Colonic mucosa (tissue), 4 donors: Measurements from ENCODE around the gene MEIS2. TPM values are rescaled to one million over a fixed set of nuclear protein-coding genes. Genes with fewer than 3 reads are reported as not detected.

Experiments used
- DNase-seq: peaks from one replicate; pipeline ENCODE4 v3.0.0-alpha.2; 2020
- H3K27ac ChIP-seq: fragments of 200-600 bp; one replicate; pipeline ENCODE4 v1.8.0; 2021
- H3K27me3 ChIP-seq: fragments of 200-600 bp; one replicate; pipeline ENCODE4 v1.8.0; 2021
- H3K36me3 ChIP-seq: fragments of 200-600 bp; one replicate; pipeline ENCODE4 v1.8.0; 2021
- H3K4me1 ChIP-seq: fragments of 200-600 bp; one replicate; pipeline ENCODE4 v1.8.0; 2021; ENCODE audit warnings: mild to moderate bottlenecking
- H3K4me3 ChIP-seq: fragments of 200-600 bp; one replicate; pipeline ENCODE4 v1.8.0; 2021
- H3K9ac ChIP-seq, 2 donors: one replicate each; pipeline ENCODE4 v1.7.0; 2013; ENCODE audit warnings: control low read depth in 2 of 2, low read depth in 2 of 2, low read length in 2 of 2
- H3K9me3 ChIP-seq: fragments of 200-600 bp; one replicate; pipeline ENCODE4 v1.8.0; 2021
- intact Hi-C: fragments of 100-400 bp; cut with DNase I; formaldehyde crosslinking; loops from one replicate; pipeline ENCODE4 v1.14.1; 2022
- total RNA-seq, 2 donors: library from RNA; stranded (reverse); fragmentation: NEBNext Ultra II Directional in 1 of 2; extraction: Animal tissue kit (Norgen Biotek cat#: 25700) in 1 of 2; gene quantifications; one replicate each; pipeline ENCODE4 v1.2.1, GENCODE V29; 2021
- TF ChIP-seq, protein P1 (sequence below): fragments of 200-600 bp; IDR thresholded peaks from one replicate; pipeline ENCODE4 v1.8.0; 2022; ENCODE audit warnings: antibody characterized with exemption, mild to moderate bottlenecking
- donor health status: healthy.
- donor health status: DM: no; HTN: no; CAD: no.
- donor health status: DM: no; HTN: no; CAD: no.

MEIS2 gene
- total RNA-seq, 2 donors from 2014 or later = 1.7 to 7.6 TPM

DNA sequence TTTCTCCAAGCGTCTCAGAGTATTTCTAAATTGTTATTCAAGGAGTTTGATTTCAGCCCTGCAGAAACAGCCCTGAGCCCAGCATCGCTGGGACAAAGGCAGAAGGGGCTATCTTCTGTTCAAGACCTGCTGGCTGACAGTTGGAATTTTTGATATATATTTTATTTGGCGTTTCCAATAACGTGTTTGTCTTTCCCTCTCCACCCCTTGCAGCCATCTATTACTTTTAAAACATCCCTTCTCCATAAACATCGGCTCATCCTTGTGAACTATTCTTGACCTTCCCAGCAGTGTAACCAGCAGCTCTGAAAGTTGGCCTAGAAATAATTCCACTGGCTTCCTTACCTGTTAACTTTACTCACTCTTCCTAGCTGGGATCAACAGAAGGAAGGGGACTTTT, 5.5 kb upstream of the MEIS2 start:
- H3K9ac ChIP-seq = no peak overlapping the region
- TF ChIP-seq, protein P1, sequence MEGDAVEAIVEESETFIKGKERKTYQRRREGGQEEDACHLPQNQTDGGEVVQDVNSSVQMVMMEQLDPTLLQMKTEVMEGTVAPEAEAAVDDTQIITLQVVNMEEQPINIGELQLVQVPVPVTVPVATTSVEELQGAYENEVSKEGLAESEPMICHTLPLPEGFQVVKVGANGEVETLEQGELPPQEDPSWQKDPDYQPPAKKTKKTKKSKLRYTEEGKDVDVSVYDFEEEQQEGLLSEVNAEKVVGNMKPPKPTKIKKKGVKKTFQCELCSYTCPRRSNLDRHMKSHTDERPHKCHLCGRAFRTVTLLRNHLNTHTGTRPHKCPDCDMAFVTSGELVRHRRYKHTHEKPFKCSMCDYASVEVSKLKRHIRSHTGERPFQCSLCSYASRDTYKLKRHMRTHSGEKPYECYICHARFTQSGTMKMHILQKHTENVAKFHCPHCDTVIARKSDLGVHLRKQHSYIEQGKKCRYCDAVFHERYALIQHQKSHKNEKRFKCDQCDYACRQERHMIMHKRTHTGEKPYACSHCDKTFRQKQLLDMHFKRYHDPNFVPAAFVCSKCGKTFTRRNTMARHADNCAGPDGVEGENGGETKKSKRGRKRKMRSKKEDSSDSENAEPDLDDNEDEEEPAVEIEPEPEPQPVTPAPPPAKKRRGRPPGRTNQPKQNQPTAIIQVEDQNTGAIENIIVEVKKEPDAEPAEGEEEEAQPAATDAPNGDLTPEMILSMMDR = no peak
- H3K27ac ChIP-seq = no peak overlapping the region
- no peaks in the 10 kb centered on the region for H3K4me1 ChIP-seq
- H3K36me3 ChIP-seq = no peaks in the 10 kb centered on the region
- no peak for DNase-seq
- no peaks in the 10 kb centered on the region for H3K9me3 ChIP-seq
- no peak overlapping the region for H3K4me3 ChIP-seq
- H3K27me3 ChIP-seq = peaks cover 58% of the 10 kb centered on the region
- intact Hi-C loops = loop anchor here (5.0 kb wide), 1 partner anchor 219 kb away; no protein-coding TSS in a partner anchor

DNA sequence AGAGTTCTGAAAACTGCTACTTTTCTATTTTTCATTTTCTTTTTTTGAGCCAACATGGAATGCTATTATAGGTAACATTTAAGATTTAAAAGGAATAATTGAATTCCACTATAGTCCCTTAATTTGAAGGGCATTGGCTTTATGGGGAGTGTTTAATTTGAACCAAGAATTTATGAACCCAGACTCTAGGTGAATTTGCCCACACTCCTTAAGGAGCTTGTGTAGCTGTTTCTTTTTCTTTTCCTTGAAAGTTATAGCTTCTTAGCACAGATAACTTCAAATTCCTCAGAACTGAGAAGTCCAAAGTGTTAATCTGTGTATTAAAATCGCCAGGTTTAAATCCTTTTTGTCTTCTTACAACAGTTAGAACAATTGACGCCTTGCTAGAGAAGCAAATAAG, 4.7 kb upstream of the MEIS2 start:
- Histone ChIP-seq H3K4me3 (no peak overlapping the region), H3K27ac (no peak overlapping the region), H3K36me3 (no peaks in the 10 kb centered on the region), H3K27me3 (peaks cover 52% of the 10 kb centered on the region), H3K9me3 (no peaks in the 10 kb centered on the region), H3K9ac (no peak overlapping the region), H3K4me1 (no peaks in the 10 kb centered on the region)
- intact Hi-C loops = loop anchor here (5.0 kb wide), 1 partner anchor 218 kb away; no protein-coding TSS in a partner anchor
- TF ChIP-seq, protein P1 = no peak
- DNase-seq = no peak

DNA sequence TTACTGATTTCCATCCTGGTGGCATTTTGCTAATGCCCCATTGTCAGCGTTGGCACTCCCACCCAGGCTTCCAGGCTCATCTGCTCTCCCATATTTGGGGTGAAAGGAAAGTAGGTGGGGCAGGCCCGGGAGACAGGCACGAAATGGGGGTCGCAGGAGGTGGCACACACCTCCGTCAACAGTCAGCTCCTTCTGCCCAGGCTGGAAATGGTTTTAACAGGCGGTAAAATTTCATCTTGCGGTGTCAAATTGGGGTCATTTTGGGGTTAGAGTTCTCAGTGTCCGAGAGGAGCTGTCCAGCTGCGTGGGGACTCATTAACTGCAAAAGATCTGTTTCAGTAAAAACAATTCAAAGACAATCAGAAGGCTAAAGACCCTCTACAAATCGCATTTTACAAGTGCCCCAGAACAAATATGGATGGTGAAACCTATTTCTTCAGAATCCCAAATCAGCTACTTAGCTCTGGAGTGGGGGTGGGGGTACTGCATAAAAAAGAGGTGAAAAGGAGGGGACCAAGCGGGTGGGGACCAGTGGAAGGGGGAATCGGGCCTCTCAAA, 4.2 kb upstream of the MEIS2 start:
- H3K4me1 ChIP-seq = no peaks in the 10 kb centered on the region
- intact Hi-C loops = no loop called here

DNA sequence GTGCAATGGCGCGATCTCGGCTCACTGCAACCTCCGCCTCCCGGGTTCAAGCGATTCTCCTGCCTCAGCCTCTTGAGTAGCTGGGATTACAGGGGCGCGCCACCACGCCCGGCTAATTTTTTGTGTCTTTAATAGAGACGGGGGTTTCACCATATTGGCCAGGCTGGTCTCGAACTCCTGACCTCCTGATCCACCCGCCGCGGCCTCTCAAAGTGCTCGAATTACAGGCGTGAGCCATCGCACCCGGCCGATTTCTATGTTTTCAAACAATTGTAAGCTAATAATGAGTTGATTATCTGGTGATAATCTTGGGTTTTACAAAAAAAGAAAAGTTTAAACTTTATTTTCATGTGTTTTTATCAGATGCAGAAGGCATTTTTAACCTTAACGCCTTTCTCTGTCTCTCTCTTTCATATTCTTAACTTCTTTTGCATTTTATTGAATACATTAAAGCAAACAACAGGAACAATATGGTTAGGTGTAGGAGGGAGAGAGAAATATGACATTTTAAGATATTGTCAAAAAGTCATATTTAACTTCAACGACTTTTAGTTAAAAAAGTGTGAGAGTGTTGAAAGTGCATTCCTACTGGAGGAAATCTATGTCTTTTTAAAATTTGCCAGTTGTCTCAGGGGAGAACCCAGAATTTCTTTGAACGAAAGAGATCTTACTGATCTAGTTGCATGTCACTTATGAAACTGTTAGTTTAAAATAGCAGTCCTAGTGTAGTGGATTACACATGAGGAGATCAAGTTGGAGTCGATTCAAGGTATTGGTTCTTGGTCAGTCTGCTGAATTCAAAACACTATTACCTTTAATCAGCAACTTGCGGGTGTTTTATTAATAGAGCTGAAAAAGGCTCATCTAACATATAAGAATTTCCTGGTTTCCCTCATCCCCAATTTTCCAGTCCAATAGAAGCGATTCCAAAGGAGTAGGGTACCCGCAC, 3.4 kb upstream of the MEIS2 start:
- no peak overlapping the region for H3K27ac ChIP-seq
- no peak for DNase-seq
- H3K4me3 ChIP-seq = no peak overlapping the region
- no peaks in the 10 kb centered on the region for H3K9me3 ChIP-seq
- no peaks in the 10 kb centered on the region for H3K36me3 ChIP-seq
- no peaks in the 10 kb centered on the region for H3K4me1 ChIP-seq
- H3K9ac ChIP-seq = no peak overlapping the region
- TF ChIP-seq, protein P1 = no peak
- H3K27me3 ChIP-seq = peaks cover 49% of the 10 kb centered on the region
- intact Hi-C loops = no loop called here

More for the DNA sequence above, 4.2 kb upstream of the MEIS2 start:
- no peak overlapping the region for H3K4me3 ChIP-seq
- H3K9ac ChIP-seq = no peak overlapping the region
- H3K9me3 ChIP-seq = no peaks in the 10 kb centered on the region
- TF ChIP-seq, protein P1 = no peak
- no peak overlapping the region for H3K27ac ChIP-seq
- no peak for DNase-seq
- H3K27me3 ChIP-seq = peaks cover 49% of the 10 kb centered on the region
- H3K36me3 ChIP-seq = no peaks in the 10 kb centered on the region

DNA sequence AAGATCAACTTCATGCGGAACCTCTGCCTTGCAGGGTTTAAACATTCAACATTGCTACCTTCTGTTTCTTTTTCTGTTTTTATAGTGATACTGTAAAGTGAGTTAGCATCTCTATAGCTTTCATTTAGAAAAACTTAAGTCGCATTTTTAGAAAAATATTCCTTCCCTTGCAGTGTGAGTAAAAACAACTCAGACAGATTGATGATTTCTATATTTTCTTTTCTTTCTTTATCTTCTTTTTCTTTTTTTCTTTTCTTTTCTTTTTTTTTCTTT, 2.8 kb upstream of the MEIS2 start:
- Histone ChIP-seq H3K27ac (no peak overlapping the region), H3K9me3 (no peaks in the 10 kb centered on the region), H3K4me1 (no peaks in the 10 kb centered on the region), H3K4me3 (no peak overlapping the region), H3K36me3 (no peaks in the 10 kb centered on the region), H3K9ac (no peak overlapping the region), H3K27me3 (peaks cover 52% of the 10 kb centered on the region)
- TF ChIP-seq, protein P1 = no peak
- intact Hi-C loops = no loop called here
- DNase-seq = no peak
